Hematopoietic multipotent progenitor cell (in vitro differentiated cells): ENCODE results near the gene PPP1R15B. TPM values are rescaled to one million over a fixed set of nuclear protein-coding genes. Genes with fewer than 3 reads are reported as not detected.
A peak's percentile ranks its signal among the peaks of the same experiment; 100 is the strongest.

Experiments used
- DNase-seq, 3 donors: peaks; one replicate each; pipeline ENCODE4 v3.0.0-alpha.2; 2011 to 2015; ENCODE audit warnings: low read depth in 2 of 3, low spot score in 2 of 3
- total RNA-seq: library from RNA; depleted of rRNA; stranded (reverse); fragments of >200 nt; gene quantifications from one replicate; pipeline ENCODE4 v1.2.3, GENCODE V29; 2012

Gene PPP1R15B
- total RNA-seq, 1 donor: 30.4 TPM

DNA sequence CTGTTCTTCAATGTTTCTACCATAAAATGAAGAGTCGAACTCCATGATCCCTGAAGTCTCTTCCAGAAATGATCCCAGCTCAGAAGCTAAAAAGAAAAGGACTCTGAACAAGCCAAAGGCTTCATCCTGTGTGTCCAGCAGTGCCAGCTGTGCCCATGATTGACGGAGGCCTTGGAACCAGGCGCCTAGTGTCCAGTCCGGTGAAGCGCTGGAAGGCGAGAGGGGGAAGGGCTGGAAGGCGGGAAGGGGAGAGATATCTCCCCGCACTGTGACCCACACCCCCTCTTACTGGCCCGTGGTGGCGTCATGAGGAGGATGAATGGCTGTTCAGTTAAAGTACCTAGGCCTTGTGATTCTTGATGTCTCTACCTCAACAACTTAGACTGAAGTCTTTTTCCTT is 41.4 kb downstream of the PPP1R15B start:
- no peak for DNase-seq

DNA sequence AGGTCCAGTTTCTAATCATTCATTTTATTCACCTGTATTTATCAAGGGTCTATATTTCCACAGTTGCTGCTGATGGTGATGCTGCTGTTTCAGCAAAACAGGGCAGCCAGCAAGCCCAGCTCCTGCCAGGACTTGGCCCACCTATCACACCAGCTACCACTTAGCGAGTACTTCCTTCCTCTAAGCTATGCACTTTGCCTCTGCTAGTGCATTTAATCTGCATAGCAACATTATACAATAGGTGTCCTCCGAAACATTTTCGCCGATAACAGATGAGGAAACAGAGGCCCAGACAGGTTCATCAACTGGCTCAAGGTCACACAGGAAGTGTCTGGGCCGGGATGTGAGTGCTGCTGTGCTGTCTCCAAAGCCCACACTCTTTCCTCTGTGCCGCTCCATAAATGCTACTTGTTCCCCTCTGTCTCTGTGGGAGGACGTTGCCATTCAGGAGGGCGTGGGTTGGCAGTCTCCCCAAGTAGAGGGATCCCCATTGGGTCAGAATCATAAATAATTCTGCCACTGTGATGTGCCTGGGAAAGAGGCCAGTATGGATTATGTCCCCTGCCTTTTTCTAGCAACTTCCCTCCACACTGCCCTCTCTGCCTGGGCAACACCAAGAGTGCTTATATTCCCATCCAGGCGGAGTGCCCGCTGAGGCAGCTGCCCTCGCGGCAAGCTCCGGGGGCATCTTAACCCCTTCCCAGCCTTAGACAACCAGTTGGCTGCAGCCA is 42.5 kb downstream of the PPP1R15B start:
- peak in 1 of 3 donors; percentile 58 for DNase-seq

DNA sequence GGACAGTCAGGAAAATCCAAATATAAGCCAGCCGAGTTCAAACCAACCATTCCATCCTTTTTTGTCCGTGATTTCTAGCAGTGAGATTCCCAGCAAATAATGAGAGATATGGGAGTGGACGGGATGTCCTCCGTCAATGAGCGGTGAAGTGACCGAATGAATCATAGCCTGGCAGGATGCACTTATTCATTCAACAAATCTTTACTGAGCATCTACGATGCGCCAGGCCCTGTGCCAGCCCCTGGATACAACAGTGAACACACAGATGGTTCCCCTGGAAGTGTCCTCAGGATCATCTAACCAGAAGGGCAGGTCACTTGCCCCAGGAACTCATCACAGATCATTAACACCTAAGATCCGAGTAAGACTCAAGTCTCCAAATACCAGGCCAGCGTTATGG is 43.7 kb downstream of the PPP1R15B start:
- no peak for DNase-seq

DNA sequence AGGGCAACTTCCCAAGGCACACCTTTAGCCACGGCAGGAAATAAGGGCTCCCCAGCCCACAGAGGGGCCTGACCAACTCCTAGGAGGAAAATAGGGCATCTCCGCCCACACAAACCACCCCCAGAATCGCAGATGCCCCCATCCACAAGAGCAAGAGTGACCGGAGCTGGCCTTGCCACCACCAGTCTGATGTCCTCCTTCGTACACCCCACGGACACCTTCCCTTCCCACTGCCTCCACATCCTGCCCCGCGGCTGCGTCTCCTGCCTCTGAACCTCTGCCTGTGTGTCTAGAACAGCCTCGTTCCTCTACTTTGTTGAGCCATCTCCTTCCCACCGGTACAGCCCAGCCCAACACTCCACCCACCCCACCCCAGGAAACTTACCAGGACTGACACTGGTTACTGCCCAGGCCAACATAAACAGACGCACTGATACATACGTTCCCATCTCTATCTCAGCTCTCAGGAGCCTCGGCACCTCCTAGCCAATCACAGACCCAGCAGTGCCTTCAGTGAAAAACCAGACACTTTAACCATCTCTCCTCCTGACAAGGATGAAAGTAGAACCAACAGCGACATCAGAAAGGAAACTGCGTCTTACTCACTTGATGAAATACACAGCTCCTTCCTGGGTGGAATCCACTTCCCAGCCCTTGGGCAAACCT is 44.3 kb downstream of the PPP1R15B start:
- no peak for DNase-seq

DNA sequence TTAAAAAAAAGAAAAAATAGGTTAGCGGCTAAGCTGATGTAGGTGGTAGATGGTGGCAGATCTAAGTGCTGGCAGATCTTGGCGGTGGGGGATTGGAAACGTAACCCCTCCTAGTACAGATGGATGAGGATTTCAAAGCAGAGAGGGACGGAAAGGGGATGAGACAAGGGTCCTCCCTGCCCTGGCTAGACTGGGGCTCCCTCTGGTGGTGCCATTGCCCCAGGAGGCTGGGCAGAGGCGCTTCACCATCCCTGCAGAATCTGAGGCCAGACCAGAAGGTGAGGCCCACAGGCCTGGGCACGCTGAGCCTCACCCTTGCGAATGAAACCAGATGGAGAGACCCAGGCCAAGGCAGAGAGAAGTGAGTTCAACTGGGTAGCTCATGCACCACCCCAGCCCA is 44.9 kb downstream of the PPP1R15B start:
- peak in 1 of 3 donors; percentile 39 for DNase-seq

DNA sequence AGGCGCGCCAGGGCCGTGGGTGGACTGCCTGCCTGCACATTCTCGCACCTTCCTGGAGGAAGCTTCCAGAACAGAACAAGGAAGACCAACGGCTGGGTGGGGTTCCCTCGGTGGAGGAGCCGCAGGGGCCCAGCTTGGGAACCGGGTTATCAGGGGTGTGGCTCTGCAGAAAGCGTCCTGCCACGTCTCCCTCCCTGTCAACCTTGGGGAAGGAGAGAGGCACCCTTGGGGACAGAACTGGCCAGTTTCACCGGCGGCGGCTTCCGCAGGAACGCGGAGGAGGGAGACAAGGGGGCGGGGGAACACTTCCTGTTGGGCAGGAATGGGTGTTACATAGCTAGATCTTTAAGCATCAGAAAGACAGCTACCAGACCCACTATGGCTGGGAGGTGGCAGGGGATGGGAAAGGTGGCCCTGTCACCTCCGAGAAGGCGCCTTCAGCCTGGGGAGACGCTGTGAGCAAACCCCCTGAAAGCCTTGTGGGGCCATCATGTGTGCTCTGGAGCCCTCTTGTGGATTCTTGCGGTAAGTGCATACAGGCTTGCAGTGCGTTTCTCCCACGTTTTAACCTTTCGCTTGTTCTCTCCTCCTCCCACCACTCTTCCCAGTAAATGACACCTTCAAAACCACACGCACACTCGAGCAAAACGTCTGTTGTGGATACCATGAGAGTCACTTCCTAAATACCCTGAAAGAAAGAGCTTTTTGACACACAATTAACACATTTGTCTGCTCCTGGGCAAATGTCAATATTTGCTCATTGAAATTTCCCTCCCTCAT is 48.1 kb downstream of the PPP1R15B start:
- DNase-seq: peak; percentile 58 to 82 (median 72)

DNA sequence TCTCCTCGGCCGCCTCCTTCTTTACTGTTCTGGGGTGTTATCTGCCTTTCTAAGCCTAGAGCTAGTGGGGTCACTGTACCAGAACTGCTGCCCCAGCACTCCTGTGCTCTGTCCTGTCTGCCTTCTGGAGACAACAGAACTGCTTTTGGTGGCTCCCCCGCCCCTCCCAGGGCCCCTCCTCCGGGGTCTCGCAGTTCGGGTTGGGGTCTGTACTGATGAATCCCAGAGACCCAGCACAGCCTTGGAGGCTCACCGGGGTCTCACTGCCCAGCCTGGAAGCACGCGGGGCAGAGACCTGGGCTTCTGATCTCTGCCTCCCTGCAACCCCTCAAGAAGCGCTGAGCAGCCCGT is 48.7 kb downstream of the PPP1R15B start:
- DNase-seq: no peak

DNA sequence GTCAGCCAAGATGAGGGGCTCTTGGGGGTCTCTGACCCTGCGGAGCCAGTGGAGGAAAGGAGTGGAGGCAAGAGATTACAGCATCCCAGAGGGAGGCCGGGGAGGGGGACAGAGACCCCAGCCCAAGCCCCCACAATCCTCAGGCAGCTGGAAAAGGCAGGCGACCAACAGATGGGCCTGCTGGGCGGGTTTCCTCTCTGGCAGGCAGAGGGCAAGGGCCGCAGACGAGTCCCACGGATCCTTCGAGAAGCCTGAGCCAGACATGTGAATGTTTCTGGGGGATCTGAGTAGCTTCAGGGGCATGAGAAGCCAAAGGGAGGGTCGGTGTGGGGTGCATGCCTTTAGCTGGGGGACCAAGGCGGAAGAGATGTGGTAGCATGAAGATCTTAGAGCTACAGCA is 49.8 kb downstream of the PPP1R15B start:
- no peak for DNase-seq

DNA sequence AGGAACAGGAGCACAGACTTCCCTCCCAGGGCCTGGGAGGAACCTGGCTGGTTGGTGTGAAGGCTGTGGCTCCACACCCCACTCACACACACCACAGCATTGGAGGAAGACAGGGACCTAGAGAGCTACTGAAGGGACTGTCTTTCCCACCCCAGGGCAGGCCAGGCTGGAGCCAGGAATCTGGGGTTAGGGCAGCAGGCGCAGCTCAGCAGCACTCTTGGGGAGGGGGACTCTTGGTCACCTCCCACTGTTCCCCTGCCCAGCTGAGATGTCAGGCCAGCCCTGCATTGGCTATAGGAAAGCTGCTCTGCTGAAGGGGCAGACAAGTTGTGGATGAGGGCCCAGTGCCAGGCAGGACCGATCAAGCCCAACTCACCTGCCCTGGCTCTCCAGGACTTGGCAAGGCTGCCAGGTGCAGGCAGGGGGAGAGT is 50.3 kb downstream of the PPP1R15B start:
- DNase-seq: no peak

DNA sequence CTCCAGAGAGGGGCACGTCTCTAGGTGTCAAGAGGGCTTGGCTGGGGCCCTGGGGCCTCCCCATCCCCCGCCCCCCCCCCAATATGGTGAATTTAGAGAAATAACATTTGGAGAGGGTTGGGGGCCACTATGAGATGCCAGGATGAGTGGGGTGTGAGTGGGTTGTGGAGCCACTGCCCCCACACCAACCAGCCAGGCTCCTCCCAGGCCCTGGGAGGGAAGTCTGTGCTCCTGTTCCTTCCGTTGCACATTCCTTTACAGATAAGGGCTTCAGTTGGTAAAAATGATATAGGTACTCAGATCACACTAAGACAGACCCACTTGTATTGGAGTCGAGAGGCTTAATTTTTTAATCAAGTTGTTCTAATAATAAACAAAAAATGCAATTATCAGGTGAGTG is 51.3 kb downstream of the PPP1R15B start:
- no peak for DNase-seq

DNA sequence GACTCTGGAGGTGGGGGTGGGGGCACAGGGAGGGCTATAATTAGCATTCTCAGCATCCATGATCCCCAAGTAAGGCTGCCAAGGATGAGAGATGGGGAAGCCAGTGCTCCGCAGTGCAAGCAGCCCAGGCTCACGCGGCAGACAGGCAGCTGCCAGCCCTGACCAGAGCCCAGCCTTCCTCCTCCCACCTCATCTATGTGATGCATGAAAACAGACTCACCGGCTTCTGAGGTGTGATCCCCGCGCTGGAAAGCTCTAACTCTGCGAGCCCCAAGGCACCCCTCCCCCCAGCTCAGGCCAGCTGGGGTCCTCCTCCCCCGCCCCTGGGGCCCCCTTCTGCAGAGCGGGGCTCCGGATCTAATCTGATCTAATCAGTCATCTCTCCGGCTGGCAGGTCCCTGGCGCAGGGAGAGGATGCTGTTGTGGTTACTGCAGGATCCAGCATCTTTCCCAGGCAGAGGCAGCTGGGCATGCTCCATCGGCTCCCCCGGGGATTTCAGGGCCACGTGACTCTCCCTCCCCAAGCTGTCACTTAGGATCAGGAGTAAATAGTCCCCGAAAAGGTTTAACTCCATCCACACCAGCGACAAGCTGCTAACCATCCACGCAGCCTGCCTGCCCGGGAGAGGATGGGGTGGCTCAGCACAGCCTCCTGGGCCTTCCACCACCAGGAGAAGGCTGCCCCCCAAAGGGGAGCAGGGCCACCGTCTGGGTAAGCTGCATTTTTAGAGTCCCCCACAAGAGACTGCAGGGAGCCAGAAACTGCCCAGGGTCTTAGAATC is 52.0 kb downstream of the PPP1R15B start, which contains the start of gene PLEKHA6:
Gene PLEKHA6, minus strand, starts transcription at position 456 of the 782 bp plus-strand sequence. CDS start 86,202 bp downstream, outside the sequence.
- peak in 2 of 3 donors; percentile 72 to 79 for DNase-seq

DNA sequence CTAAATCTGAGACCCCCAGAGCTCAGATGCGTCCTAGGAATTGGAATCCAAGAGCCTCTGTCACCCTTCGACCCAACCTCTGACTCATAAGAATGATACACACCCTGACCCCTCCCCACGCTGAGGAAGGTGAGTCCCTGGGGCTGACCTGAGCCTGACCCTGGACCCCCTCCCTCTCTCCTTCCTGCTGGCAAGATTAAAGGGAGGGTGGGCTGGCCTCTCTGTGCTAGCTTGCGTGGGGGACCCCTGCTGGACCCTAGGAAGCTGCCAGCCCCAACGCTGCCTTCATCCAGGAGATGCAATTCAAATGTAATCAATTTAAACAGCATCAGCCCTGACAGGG is 52.5 kb downstream of the PPP1R15B start:
- DNase-seq: no peak

DNA sequence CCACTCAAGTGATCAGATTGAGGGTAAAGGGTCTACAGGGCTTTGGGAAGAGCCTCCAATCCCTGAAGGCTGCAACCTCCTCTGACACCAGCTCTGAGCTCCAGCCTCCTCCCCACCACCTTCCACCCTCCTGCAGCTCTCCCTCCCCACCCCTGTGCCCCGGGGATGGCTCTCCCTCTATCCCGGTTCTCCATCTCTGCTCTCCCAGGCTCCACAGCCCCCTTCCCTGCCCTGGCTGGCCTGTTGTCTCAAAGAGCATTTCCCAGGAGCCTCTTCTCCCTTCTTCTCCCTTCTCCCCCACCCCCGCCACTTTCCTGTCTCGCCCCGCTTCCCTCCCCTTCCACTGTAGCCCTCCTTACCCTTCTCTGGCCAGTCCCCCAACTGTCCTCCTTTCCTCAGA is 53.0 kb downstream of the PPP1R15B start:
- DNase-seq: no peak

DNA sequence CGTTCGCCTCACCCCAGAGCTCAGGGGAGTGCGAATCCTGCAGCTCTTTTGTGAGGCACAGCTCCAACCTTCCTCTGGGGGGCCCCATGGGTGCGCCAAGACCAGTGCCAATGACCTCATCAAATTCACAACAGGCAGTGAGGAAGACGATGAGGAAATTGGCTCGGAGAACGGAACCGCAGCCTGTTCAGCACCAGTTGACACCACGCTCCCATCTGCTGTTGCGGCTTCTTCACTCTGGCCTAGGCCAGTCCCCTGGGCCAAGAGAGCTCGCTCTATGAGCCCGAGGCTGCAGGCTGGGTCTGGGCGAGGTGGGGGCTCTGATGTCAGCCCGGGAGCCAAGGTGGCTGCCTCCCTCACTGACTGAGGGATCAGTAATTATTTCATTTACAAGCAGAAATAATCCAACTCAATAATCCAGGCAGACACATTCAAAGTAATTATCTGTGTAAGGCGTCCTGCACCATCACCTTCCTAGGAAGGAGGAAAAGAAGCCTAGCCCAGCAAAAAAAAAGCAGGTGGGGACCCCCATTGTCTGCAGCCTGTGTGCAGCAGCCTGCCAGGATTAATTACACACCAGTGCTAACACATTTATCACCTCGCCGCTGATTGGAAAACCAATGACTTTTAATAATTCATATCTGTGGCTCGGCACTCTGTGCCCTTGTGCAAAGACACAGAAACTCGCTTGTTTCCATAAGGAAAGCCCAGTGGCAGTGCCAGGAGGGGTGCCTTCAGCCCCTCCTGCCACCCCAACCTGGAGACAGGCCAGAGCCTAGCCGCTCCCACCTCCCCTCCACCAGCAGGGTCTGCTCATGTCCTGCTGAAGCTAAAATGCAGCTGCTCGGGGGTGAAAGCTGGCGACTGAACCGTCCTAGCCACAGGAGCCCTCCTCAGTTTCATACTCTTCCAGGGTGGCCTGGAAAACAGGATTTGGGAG is 53.8 kb downstream of the PPP1R15B start:
- peak in 1 of 3 donors; percentile 72 for DNase-seq

DNA sequence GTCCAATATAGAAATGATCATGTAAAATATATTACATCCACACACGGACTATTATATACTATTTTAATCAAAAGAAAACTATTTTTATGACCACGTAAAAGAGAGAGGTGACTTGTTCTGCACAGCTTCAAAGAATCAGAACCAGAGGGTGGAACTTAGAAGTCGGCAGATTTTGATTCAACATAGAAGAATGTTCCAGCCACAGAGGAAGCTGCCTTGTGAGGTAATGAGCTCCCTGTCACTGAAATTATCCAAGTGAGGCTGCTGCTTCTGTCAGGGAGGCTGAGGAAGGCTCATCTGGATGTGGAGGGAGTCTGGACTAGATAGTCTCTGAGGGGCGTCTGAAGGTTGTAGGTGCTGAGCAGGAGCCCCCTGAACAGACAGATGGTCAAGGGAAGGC is 54.6 kb downstream of the PPP1R15B start:
- DNase-seq: no peak

DNA sequence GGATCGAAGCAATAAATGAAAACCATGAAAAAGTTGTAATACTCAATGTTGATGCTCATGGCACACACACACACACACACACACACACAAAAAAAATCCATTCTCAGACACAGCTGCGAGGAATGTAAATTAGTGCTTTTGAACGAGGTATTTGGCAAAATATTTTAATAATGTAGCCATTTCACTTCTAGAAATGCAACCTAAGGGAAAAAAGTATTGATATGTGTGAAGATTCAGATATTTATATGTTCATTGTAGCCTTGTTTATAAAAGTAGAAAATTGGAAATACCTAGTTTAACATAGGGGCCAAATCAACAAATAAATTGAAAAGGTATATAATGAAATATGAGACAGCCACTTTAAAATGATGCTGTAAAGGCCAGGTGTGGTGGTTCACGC is 55.7 kb downstream of the PPP1R15B start:
- DNase-seq: no peak

DNA sequence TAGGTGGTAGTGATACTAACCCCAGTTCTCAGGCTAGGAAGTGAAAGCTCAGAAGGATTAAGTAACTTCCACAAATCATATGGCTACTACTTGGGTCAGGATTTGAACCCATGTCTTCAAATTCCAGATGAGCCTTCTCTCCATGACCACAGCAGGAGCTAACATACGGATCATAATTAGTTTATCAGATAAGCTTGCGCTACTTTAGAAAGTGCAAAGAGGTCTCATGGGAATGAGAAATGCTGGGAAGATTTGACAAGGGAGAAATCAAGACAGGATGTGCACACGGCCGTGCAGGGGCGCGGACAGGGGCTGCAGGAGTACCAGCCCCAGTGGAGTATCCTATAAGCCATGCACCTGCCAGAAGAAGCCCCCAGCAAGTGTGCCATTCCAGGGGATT is 57.0 kb downstream of the PPP1R15B start:
- no peak for DNase-seq
